B cell (primary cell): Measurements from ENCODE around the gene TRAFD1. TPM values are rescaled to one million over a fixed set of nuclear protein-coding genes. Genes with fewer than 3 reads are reported as not detected.
A peak's percentile ranks its signal among the peaks of the same experiment; 100 is the strongest.

Source experiments
- ATAC-seq: fragments of 200-7000 bp; cut with Tn5 transposase; one replicate; pipeline ENCODE4 v1.10.0; 2021; ENCODE audit warnings: low read depth, mild to moderate bottlenecking, moderate number of reproducible peaks, moderate library complexity
- CTCF ChIA-PET: fragments of 350-600 bp; sonication (Branson Sonifier 250); formaldehyde crosslinking; loops from one replicate; lab custom pipeline; 2021; ENCODE audit warnings: antibody characterized with exemption, inconsistent platforms; lab: Charles Lee
- POLR2A ChIA-PET: fragments of 350-600 bp; sonication (Branson Sonifier 250); formaldehyde crosslinking; loops from one replicate; lab custom pipeline; 2021; ENCODE audit warnings: antibody characterized with exemption; lab: Charles Lee
- DNase-seq: peaks from one replicate; pipeline ENCODE4 v3.0.0; 2013
- H2AFZ ChIP-seq: 2 replicates; pipeline ENCODE4 v1.6.1; 2012; ENCODE audit warnings: mild to moderate bottlenecking, low read depth, low read length; ENCODE audit not compliant: insufficient read depth, poor library complexity, severe bottlenecking
- H3K27ac ChIP-seq, 2 donors: 1 replicate in 1 of 2; 2 replicates in 1 of 2; pipeline ENCODE4 v1.5.1; 2012 to 2013; ENCODE audit warnings: low read length in 2 of 2, mild to moderate bottlenecking in 2 of 2, moderate library complexity in 1 of 2
- H3K27me3 ChIP-seq, 4 experiments: fragments of 200-600 bp in 1 of 4; sonication (generic) in 1 of 4; replicated peaks in 1 of 4; 1 replicate in 2 of 4; 2 replicates in 2 of 4; pipeline versions ENCODE4 v1.6.1 to v1.7.0; 2013 to 2016; ENCODE audit warnings: low read length in 3 of 4, mild to moderate bottlenecking in 2 of 4, mixed read lengths in 1 of 4, moderate library complexity in 1 of 4; ENCODE audit not compliant: insufficient read depth in 4 of 4, control insufficient read depth in 3 of 4; ENCODE audit errors: control extremely low read depth in 1 of 4
- H3K36me3 ChIP-seq, 2 experiments: replicated peaks in 1 of 2; 1 replicate in 1 of 2; 2 replicates in 1 of 2; pipeline versions ENCODE4 v1.6.1 to v1.7.1; 2013; ENCODE audit warnings: low read length in 1 of 2; ENCODE audit not compliant: insufficient read depth in 2 of 2, control insufficient read depth in 1 of 2; ENCODE audit errors: control extremely low read depth in 1 of 2, extremely low read depth in 1 of 2
- H3K4me1 ChIP-seq, 2 donors: fragments of 200-600 bp in 1 of 2; sonication (generic) in 1 of 2; 1 replicate in 1 of 2; 2 replicates in 1 of 2; pipeline versions ENCODE4 v1.5.1 to v1.6.1; 2013 to 2017; ENCODE audit warnings: low read length in 2 of 2; ENCODE audit not compliant: control insufficient read depth in 2 of 2, insufficient read depth in 2 of 2
- H3K4me2 ChIP-seq: replicated peaks from 2 replicates; pipeline ENCODE3; 2012; ENCODE audit warnings: mild to moderate bottlenecking, low read depth, low read length; ENCODE audit not compliant: poor library complexity, severe bottlenecking
- H3K4me3 ChIP-seq, 5 experiments: fragments of 200-600 bp in 1 of 5; sonication (generic) in 1 of 5; 1 replicate in 3 of 5; 2 replicates in 2 of 5; pipeline versions ENCODE4 v1.5.1 to v1.7.0; 2011 to 2016; ENCODE audit warnings: low read length in 4 of 5, mild to moderate bottlenecking in 4 of 5, low read depth in 2 of 5, control low read depth in 1 of 5, moderate library complexity in 1 of 5; ENCODE audit not compliant: insufficient read depth in 1 of 5; ENCODE audit errors: control extremely low read depth in 1 of 5, extremely low read depth in 1 of 5
- H3K79me2 ChIP-seq: fragments of 200-600 bp; sonication (generic); one replicate; pipeline ENCODE4 v1.6.0; 2016; ENCODE audit warnings: low read length; ENCODE audit not compliant: control insufficient read depth, insufficient read depth
- H3K9ac ChIP-seq: fragments of 200-600 bp; sonication (generic); 2 replicates; pipeline ENCODE4 v1.6.1; 2017; ENCODE audit warnings: mild to moderate bottlenecking, low read length, moderate library complexity
- H3K9me3 ChIP-seq, 3 donors: one replicate each; pipeline versions ENCODE4 v1.6.1 to v1.7.1; 2013; ENCODE audit warnings: low read length in 2 of 3; ENCODE audit not compliant: control insufficient read depth in 2 of 3, insufficient read depth in 1 of 3; ENCODE audit errors: control extremely low read depth in 1 of 3
- H4K20me1 ChIP-seq: 2 replicates; pipeline ENCODE4 v1.6.0; 2012; ENCODE audit warnings: mild to moderate bottlenecking, low read length; ENCODE audit not compliant: insufficient read depth, control insufficient read depth, poor library complexity, severe bottlenecking
- H3K27ac Mint-ChIP-seq: one replicate; pipeline ENCODE4 v1.8.0; 2021; ENCODE audit warnings: mixed read lengths
- H3K27me3 Mint-ChIP-seq: one replicate; pipeline ENCODE4 v1.8.0; 2021; ENCODE audit warnings: mixed read lengths
- H3K4me1 Mint-ChIP-seq: one replicate; pipeline ENCODE4 v1.8.0; 2021; ENCODE audit warnings: mixed read lengths
- H3K4me3 Mint-ChIP-seq: one replicate; pipeline ENCODE4 v1.8.0; 2021; ENCODE audit warnings: mixed read lengths
- H3K9me3 Mint-ChIP-seq: one replicate; pipeline ENCODE4 v1.8.0; 2022; ENCODE audit warnings: mixed read lengths; ENCODE audit not compliant: insufficient read depth
- EZH2 ChIP-seq: IDR thresholded peaks from 2 replicates; pipeline ENCODE4 v1.6.1; 2012; ENCODE audit warnings: borderline replicate concordance, low read depth, mild to moderate bottlenecking, moderate library complexity, low read length; ENCODE audit not compliant: insufficient read depth, poor library complexity, severe bottlenecking
- WGBS: methylation state at CpG from one replicate; pipeline ENCODE4 v1.1.5; 2013; ENCODE audit warnings: missing lambda C conversion rate; ENCODE audit not compliant: insufficient coverage; 5-methylcytosine and 5-hydroxymethylcytosine counted together
- intact Hi-C: fragments of 100-400 bp; cut with micrococcal nuclease; formaldehyde crosslinking; loops from one replicate; pipeline ENCODE4 v1.10.0; 2022
- polyA plus RNA-seq: library from polyadenylated mRNA; depleted of rRNA; stranded (reverse); fragments of >200 nt; gene quantifications from 2 replicates; pipeline ENCODE4 v1.2.3, GENCODE V29; 2012
- total RNA-seq, 2 donors: library from RNA; stranded (reverse); fragments of 120-200 nt in 1 of 2; gene quantifications; 1 replicate in 1 of 2; 2 replicates in 1 of 2; pipeline versions ENCODE4 v1.2.3 to v1.2.4, GENCODE V29; 2013 to 2022
- TF ChIP-seq, protein P1 (sequence below): fragments of 200-600 bp; IDR thresholded peaks from one replicate; pipeline ENCODE4 v1.8.0; 2022; ENCODE audit warnings: antibody characterized with exemption, mild to moderate bottlenecking

TRAFD1 gene
- total and polyA plus RNA-seq, 2 donors (not counting 1 experiment from before 2014, with no cell fraction given): 30.9 to 37.7 TPM

DNA sequence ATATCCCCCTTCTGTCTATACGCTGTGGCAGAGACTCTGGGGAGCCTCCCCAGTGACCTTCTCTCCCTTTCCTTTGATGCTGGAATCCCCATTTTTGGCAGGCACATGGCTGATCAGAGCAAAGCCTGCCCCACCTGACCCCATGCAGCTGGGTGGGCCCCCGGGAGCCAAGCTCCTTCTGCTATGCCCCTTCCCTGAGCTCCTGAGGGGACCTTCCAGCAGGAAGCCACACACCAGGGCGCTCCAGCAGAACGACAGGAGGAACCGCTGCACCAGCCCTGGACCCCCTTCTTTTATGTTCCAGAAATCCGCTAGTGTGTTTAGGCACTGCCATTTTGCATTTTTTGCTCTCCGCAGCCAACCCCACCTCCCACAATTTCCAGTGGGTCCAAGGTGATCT is 44.6 kb downstream of the TRAFD1 start:
- ChIA-PET CTCF (interaction anchor here (1.8 kb wide), 1 partner anchor 224 kb away, joined by 5 read pairs; no protein-coding TSS in a partner anchor), POLR2A (no interaction called here)
- Mint-ChIP-seq H3K27ac (peak overlapping the region; percentile 26), H3K9me3 (no peaks in the 10 kb centered on the region), H3K4me3 (no peak overlapping the region), H3K27me3 (no peaks in the 10 kb centered on the region), H3K4me1 (peaks cover 9% of the 10 kb centered on the region)
- H3K4me3 ChIP-seq: no peak overlapping the region
- no peak overlapping the region for H3K9ac ChIP-seq
- TF ChIP-seq EZH2: no peak
- H3K27me3 ChIP-seq: no peaks in the 10 kb centered on the region
- intact Hi-C loops: loop anchor here (1.0 kb wide), 1 partner anchor 225 kb away; no protein-coding TSS in a partner anchor
- H2AFZ ChIP-seq: no peak overlapping the region
- DNase-seq (no peak), ATAC-seq (no peak)
- H3K36me3 ChIP-seq: peaks cover 9 to 41% of the 10 kb centered on the region in 2 experiments
- H3K4me2 ChIP-seq: no peak overlapping the region
- H3K27ac ChIP-seq: no peak overlapping the region
- H3K9me3 ChIP-seq: no peaks in the 10 kb centered on the region
- H3K4me1 ChIP-seq: peaks cover 0 to 5% of the 10 kb centered on the region in 2 donors
- H4K20me1 ChIP-seq: no peaks in the 10 kb centered on the region
- H3K79me2 ChIP-seq: no peaks in the 10 kb centered on the region
- WGBS: over 99% methylated on average over 7 of the region's 7 CpGs

DNA sequence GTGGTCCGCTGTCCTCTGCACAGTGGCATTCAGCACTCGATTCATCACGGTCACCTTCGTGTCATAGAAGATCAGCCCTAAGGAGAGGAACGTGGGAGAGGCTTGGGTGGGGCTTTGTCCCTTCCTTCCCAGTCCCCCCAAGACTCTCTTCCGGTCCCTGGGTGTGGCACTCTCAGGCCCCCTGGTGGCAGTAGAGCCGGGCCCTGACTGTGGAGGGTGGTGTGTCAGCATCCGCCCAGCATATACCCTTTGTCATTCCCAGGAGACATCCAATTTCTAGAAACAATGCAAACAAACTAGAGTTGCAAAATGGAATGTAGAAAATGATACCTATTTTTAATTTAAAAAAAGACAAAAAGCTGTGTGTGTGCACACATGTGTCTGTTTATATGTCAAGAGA is 45.0 kb downstream of the TRAFD1 start:
- Mint-ChIP-seq H3K27ac (peak overlapping the region; percentile 10), H3K4me3 (no peak overlapping the region), H3K27me3 (no peaks in the 10 kb centered on the region), H3K4me1 (peaks cover 9% of the 10 kb centered on the region), H3K9me3 (no peaks in the 10 kb centered on the region)
- H4K20me1 ChIP-seq: no peaks in the 10 kb centered on the region
- peak; percentile 29 for DNase-seq
- H3K9ac ChIP-seq: no peak overlapping the region
- ATAC-seq: peak; percentile 62
- H3K36me3 ChIP-seq: peaks cover 12 to 45% of the 10 kb centered on the region in 2 experiments
- H3K4me3 ChIP-seq: no peak overlapping the region
- H3K27ac ChIP-seq: no peak overlapping the region
- no peaks in the 10 kb centered on the region for H3K79me2 ChIP-seq
- no peaks in the 10 kb centered on the region for H3K9me3 ChIP-seq
- no peak overlapping the region for H3K4me2 ChIP-seq
- H3K4me1 ChIP-seq: peaks cover 0 to 5% of the 10 kb centered on the region in 2 donors
- CTCF ChIA-PET: interaction anchor here (0.7 kb wide), 1 partner anchor 28 kb away, joined by 3 read pairs; no protein-coding TSS in a partner anchor
- WGBS: no CpG with 5 or more reads among the region's 8 CpGs
- intact Hi-C loops: loop anchor here (1.0 kb wide), 1 partner anchor 225 kb away; no protein-coding TSS in a partner anchor
- no peaks in the 10 kb centered on the region for H3K27me3 ChIP-seq
- no peak overlapping the region for H2AFZ ChIP-seq
- TF ChIP-seq, protein P1, sequence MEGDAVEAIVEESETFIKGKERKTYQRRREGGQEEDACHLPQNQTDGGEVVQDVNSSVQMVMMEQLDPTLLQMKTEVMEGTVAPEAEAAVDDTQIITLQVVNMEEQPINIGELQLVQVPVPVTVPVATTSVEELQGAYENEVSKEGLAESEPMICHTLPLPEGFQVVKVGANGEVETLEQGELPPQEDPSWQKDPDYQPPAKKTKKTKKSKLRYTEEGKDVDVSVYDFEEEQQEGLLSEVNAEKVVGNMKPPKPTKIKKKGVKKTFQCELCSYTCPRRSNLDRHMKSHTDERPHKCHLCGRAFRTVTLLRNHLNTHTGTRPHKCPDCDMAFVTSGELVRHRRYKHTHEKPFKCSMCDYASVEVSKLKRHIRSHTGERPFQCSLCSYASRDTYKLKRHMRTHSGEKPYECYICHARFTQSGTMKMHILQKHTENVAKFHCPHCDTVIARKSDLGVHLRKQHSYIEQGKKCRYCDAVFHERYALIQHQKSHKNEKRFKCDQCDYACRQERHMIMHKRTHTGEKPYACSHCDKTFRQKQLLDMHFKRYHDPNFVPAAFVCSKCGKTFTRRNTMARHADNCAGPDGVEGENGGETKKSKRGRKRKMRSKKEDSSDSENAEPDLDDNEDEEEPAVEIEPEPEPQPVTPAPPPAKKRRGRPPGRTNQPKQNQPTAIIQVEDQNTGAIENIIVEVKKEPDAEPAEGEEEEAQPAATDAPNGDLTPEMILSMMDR: peak; percentile 42
- no peak for TF ChIP-seq EZH2
- POLR2A ChIA-PET: no interaction called here
